HepG2 (cell line): ENCODE results near the gene H6PD. TPM values are rescaled to one million over a fixed set of nuclear protein-coding genes. Genes with fewer than 3 reads are reported as not detected.

Experiments used
- ELF3 ChIP-seq: IDR thresholded peaks from 2 replicates; pipeline ENCODE4 v1.6.1; 2016; ENCODE audit warnings: missing genetic modification reagents, missing compliant biosample characterization
- ELF4 ChIP-seq: sonication (generic); formaldehyde crosslinking; IDR thresholded peaks from 2 replicates; pipeline ENCODE4 v1.5.0; 2020; ENCODE audit warnings: missing genetic modification reagents, mild to moderate bottlenecking, moderate library complexity, borderline replicate concordance
- HDAC6 ChIP-seq: fragments of 200-600 bp; sonication (generic); IDR thresholded peaks from 2 replicates; pipeline ENCODE4 v1.7.0; 2017; ENCODE audit warnings: mild to moderate bottlenecking, antibody characterized with exemption, low read length, low read depth
- JUN ChIP-seq: sonication (generic); formaldehyde crosslinking; IDR thresholded peaks from 2 replicates; pipeline ENCODE4 v1.4.0; 2020; ENCODE audit warnings: mild to moderate bottlenecking, missing genetic modification reagents
- MXD4 ChIP-seq: IDR thresholded peaks from 2 replicates; pipeline ENCODE4 v1.6.1; 2016; ENCODE audit warnings: mild to moderate bottlenecking, missing biosample characterization, missing genetic modification reagents
- NR2F1 ChIP-seq, 2 experiments: fragments of 450-650 bp in 1 of 2; formaldehyde crosslinking in 1 of 2; IDR thresholded peaks; 2 replicates each; pipeline versions ENCODE4 v1.5.0 to v1.6.1; 2016 to 2020; ENCODE audit warnings: mild to moderate bottlenecking in 1 of 2, missing compliant biosample characterization in 1 of 2, missing genetic modification reagents in 1 of 2, moderate library complexity in 1 of 2
- RFX3 ChIP-seq: IDR thresholded peaks from 2 replicates; pipeline ENCODE4 v1.6.1; 2016; ENCODE audit warnings: missing biosample characterization, missing genetic modification reagents
- RORA ChIP-seq: sonication (generic); formaldehyde crosslinking; IDR thresholded peaks from 2 replicates; pipeline ENCODE4 v1.5.0; 2020; ENCODE audit warnings: mild to moderate bottlenecking, missing genetic modification reagents, moderate library complexity
- SIN3A ChIP-seq: IDR thresholded peaks from 2 replicates; pipeline ENCODE4 v1.6.1; 2011; ENCODE audit warnings: low read depth, mild to moderate bottlenecking, control low read depth, low read length, borderline replicate concordance
- SOX5 ChIP-seq: IDR thresholded peaks from 2 replicates; pipeline ENCODE4 v1.6.1; 2016; ENCODE audit warnings: borderline replicate concordance
- TCF7 ChIP-seq: sonication (generic); IDR thresholded peaks from 2 replicates; pipeline ENCODE4 v1.6.1; 2016; ENCODE audit warnings: antibody characterized with exemption, low read depth
- ZNF224 ChIP-seq: sonication (generic); formaldehyde crosslinking; IDR thresholded peaks from 2 replicates; pipeline ENCODE4 v1.5.0; 2020; ENCODE audit warnings: mild to moderate bottlenecking, missing genetic modification reagents
- ZNF253 ChIP-seq: sonication (generic); formaldehyde crosslinking; IDR thresholded peaks from 2 replicates; pipeline ENCODE4 v1.8.0; 2022; ENCODE audit warnings: mild to moderate bottlenecking, missing genetic modification reagents, borderline replicate concordance
- ZNF430 ChIP-seq: sonication (generic); formaldehyde crosslinking; IDR thresholded peaks from 2 replicates; pipeline ENCODE4 v1.9.0; 2021; ENCODE audit warnings: mild to moderate bottlenecking, missing genetic modification reagents
- ZNF484 ChIP-seq: sonication (generic); formaldehyde crosslinking; IDR thresholded peaks from 2 replicates; pipeline ENCODE4 v1.5.1; 2020; ENCODE audit warnings: mild to moderate bottlenecking, low read depth, missing genetic modification reagents, borderline replicate concordance
- ZNF556 ChIP-seq: sonication (generic); formaldehyde crosslinking; IDR thresholded peaks from 2 replicates; pipeline ENCODE4 v1.4.0; 2020; ENCODE audit warnings: mild to moderate bottlenecking, missing genetic modification reagents, borderline replicate concordance
- ZNF674 ChIP-seq: sonication (generic); formaldehyde crosslinking; IDR thresholded peaks from 2 replicates; pipeline ENCODE4 v1.5.0; 2020; ENCODE audit warnings: low read depth, mild to moderate bottlenecking, missing genetic modification reagents
- polyA plus RNA-seq, 8 experiments: library from polyadenylated mRNA; depleted of rRNA in 3 of 8; stranded (reverse) in 7 of 8; unstranded in 1 of 8; fragments of >200 nt; fragmentation: Illumina TruSeq in 4 of 8; extraction: Trizol in 4 of 8; gene quantifications; 2 replicates each; pipeline versions ENCODE4 v1.2.1 to v1.2.3, GENCODE V29; 2011 to 2016; ENCODE audit warnings: low read depth in 4 of 8, missing spikeins in 1 of 8, mixed read lengths in 1 of 8; ENCODE audit not compliant: insufficient read depth in 1 of 8
- total RNA-seq, 5 experiments: library from RNA; depleted of rRNA; stranded (reverse); fragments of >200 nt; fragmentation: Illumina TruSeq; extraction: Trizol; gene quantifications; 2 replicates each; pipeline ENCODE4 v1.2.3, GENCODE V29; 2016; ENCODE audit warnings: low read depth in 1 of 5
- TF ChIP-seq, protein P1 (sequence below): sonication (generic); formaldehyde crosslinking; IDR thresholded peaks from 2 replicates; pipeline ENCODE4 v1.5.1; 2020; ENCODE audit warnings: mild to moderate bottlenecking, missing genetic modification reagents, moderate library complexity
- TF ChIP-seq, protein P2 (sequence below): sonication (generic); formaldehyde crosslinking; IDR thresholded peaks from 2 replicates; pipeline ENCODE4 v1.4.0; 2020; ENCODE audit warnings: missing genetic modification reagents
- TF ChIP-seq, protein P3 (sequence below): sonication (generic); formaldehyde crosslinking; IDR thresholded peaks from 2 replicates; pipeline ENCODE4; 2020; ENCODE audit warnings: missing genetic modification reagents, mild to moderate bottlenecking, borderline replicate concordance
- TF ChIP-seq, protein P4 (sequence below): sonication (generic); formaldehyde crosslinking; IDR thresholded peaks from 2 replicates; pipeline ENCODE4 v1.8.0; 2022; ENCODE audit warnings: mild to moderate bottlenecking, missing genetic modification reagents; ENCODE audit not compliant: insufficient replicate concordance

H6PD gene
- total and polyA plus RNA-seq, 2 of the 13 experiments (the other 11 are each of a cell fraction or from before 2014, with no cell fraction given) = 9.3 to 14.1 TPM

DNA sequence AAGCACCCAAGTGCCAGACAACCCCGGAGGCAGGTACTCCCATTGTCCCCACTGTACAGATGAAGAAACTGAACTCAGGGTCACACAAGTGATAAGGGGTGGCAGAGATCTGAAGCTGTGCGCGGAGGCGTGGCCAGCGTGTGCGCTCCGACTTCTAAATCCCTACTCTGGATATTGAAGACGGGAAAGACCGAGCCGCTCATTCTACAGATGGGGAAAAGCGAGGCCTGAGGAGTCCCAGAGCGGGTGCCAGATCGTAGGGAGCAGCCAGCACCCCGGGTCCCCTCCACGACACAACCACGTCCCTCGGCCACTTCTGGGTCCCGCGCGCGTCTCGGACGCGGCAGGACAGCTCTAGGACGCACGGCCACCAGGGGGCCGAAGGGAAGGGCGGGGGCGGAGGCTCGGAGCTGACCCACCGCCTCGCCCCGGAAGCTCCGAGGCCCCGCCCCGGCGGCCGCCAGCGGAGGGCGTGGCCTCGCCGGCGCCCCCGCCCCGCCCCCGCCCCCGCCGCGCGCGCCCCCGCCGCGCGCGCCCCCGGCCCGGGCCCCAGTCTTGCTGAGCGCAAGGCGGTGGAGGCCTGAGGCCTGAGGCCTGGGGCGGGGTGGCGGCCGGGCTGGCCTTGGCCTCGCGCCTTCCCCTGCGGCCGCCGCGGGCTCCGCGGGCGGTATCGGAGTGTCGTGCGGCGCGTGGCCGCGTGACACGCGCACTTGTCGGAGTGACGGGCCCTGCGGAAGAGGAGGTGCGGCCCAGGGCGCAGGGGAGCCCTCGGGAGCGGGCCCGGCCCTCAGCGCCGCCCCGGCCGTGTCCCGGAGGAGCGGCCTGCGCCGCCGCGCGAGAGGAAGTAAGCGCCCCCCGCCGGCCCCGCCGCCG, at the start of gene H6PD (continued):
- TF ChIP-seq ELF3 (CRISPR knock-in tag) (peak; percentile 34), NR2F1 (CRISPR knock-in tag; IDR thresholded peaks at IDR 0.05) (peak in 1 of 2 experiments; percentile 82; a peak in 2 of 4 replicates), ZNF430 (CRISPR knock-in tag) (no peak), ZNF674 (CRISPR knock-in tag) (0 out of 2 replicates have a peak, but pooled peaks have one; percentile 17), SIN3A (peak; percentile 79; the same call in 1 of the 2 replicates), ZNF556 (CRISPR knock-in tag) (peak; percentile 78; the same call in 1 of the 2 replicates), SOX5 (peak; percentile 63; the same call in 1 of the 2 replicates), RFX3 (no peak), ELF4 (no peak), ZNF484 (CRISPR knock-in tag) (no peak), TCF7 (peak; percentile 72; the same call in 1 of the 2 replicates), ZNF224 (CRISPR knock-in tag) (no peak), MXD4 (CRISPR knock-in tag) (no peak; the same call in 1 of the 2 replicates), ZNF253 (CRISPR knock-in tag) (peak; percentile 60; the same call in 1 of the 2 replicates), JUN (CRISPR knock-in tag) (no peak), RORA (CRISPR knock-in tag) (no peak), HDAC6 (no peak)
- TF ChIP-seq, protein P1, sequence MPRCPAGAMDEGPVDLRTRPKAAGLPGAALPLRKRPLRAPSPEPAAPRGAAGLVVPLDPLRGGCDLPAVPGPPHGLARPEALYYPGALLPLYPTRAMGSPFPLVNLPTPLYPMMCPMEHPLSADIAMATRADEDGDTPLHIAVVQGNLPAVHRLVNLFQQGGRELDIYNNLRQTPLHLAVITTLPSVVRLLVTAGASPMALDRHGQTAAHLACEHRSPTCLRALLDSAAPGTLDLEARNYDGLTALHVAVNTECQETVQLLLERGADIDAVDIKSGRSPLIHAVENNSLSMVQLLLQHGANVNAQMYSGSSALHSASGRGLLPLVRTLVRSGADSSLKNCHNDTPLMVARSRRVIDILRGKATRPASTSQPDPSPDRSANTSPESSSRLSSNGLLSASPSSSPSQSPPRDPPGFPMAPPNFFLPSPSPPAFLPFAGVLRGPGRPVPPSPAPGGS (CRISPR knock-in tag) = no peak; the same call in 1 of the 2 replicates
- TF ChIP-seq, protein P2, sequence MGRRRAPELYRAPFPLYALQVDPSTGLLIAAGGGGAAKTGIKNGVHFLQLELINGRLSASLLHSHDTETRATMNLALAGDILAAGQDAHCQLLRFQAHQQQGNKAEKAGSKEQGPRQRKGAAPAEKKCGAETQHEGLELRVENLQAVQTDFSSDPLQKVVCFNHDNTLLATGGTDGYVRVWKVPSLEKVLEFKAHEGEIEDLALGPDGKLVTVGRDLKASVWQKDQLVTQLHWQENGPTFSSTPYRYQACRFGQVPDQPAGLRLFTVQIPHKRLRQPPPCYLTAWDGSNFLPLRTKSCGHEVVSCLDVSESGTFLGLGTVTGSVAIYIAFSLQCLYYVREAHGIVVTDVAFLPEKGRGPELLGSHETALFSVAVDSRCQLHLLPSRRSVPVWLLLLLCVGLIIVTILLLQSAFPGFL (CRISPR knock-in tag) = 0 out of 2 replicates have a peak, but pooled peaks have one; percentile 49
- TF ChIP-seq, protein P3, sequence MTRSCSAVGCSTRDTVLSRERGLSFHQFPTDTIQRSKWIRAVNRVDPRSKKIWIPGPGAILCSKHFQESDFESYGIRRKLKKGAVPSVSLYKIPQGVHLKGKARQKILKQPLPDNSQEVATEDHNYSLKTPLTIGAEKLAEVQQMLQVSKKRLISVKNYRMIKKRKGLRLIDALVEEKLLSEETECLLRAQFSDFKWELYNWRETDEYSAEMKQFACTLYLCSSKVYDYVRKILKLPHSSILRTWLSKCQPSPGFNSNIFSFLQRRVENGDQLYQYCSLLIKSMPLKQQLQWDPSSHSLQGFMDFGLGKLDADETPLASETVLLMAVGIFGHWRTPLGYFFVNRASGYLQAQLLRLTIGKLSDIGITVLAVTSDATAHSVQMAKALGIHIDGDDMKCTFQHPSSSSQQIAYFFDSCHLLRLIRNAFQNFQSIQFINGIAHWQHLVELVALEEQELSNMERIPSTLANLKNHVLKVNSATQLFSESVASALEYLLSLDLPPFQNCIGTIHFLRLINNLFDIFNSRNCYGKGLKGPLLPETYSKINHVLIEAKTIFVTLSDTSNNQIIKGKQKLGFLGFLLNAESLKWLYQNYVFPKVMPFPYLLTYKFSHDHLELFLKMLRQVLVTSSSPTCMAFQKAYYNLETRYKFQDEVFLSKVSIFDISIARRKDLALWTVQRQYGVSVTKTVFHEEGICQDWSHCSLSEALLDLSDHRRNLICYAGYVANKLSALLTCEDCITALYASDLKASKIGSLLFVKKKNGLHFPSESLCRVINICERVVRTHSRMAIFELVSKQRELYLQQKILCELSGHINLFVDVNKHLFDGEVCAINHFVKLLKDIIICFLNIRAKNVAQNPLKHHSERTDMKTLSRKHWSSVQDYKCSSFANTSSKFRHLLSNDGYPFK = peak; percentile 21; the same call in 1 of the 2 replicates
- TF ChIP-seq, protein P4, sequence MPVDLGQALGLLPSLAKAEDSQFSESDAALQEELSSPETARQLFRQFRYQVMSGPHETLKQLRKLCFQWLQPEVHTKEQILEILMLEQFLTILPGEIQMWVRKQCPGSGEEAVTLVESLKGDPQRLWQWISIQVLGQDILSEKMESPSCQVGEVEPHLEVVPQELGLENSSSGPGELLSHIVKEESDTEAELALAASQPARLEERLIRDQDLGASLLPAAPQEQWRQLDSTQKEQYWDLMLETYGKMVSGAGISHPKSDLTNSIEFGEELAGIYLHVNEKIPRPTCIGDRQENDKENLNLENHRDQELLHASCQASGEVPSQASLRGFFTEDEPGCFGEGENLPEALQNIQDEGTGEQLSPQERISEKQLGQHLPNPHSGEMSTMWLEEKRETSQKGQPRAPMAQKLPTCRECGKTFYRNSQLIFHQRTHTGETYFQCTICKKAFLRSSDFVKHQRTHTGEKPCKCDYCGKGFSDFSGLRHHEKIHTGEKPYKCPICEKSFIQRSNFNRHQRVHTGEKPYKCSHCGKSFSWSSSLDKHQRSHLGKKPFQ (CRISPR knock-in tag) = no peak
